ENCODE data around the gene TNFAIP2. TPM values are rescaled to one million over a fixed set of nuclear protein-coding genes. Genes with fewer than 3 reads are reported as not detected.

TNFAIP2 gene
- total and polyA plus RNA-seq, 2 experiments from 2014 or later: 9.9 to 14.1 TPM

GRCh38 chr14:103124501-103125001 is 1.3 kb downstream of the TNFAIP2 start (continued):
- TF ChIP-seq ZNF114 (CRISPR knock-in tag; IDR thresholded peaks at IDR 0.05): no peak

GRCh38 chr14:103125098-103126070 is 2.1 kb downstream of the TNFAIP2 start:
- Histone ChIP-seq H3K4me1 (ENCODE audit: insufficient read depth) (peaks cover 15% of the 10 kb centered on the region; the same call in 1 of the 2 replicates), H3K79me2 (replicated peaks; ENCODE audit: insufficient read depth) (no peaks in the 10 kb centered on the region), H3K27me3 (ENCODE audit: insufficient read depth) (peaks cover 69% of the 10 kb centered on the region), H2AFZ (no peak overlapping the region), H3K36me3 (ENCODE audit: insufficient read depth) (no peaks in the 10 kb centered on the region), H4K20me1 (replicated peaks; ENCODE audit: insufficient read depth) (peaks cover 9% of the 10 kb centered on the region), H3K4me2 (no peak overlapping the region), H3K27ac (ENCODE audit: low read depth) (no peak overlapping the region), H3K9me2 (ENCODE audit: insufficient read depth) (no peaks in the 10 kb centered on the region), H3K4me3 (no peak overlapping the region), H3F3A (replicated peaks; ENCODE audit: low read depth) (peaks cover 5% of the 10 kb centered on the region; the same call in 1 of the 2 replicates)
- Mint-ChIP-seq H3K27me3 (ENCODE audit: insufficient read depth, low read depth, poor library complexity) (peaks cover 50% of the 10 kb centered on the region), H3K4me1 (peaks cover 16% of the 10 kb centered on the region), H3K4me3 (no peak overlapping the region), H3K27ac (no peak overlapping the region), H3K36me3 (ENCODE audit: low read depth) (peaks cover 2% of the 10 kb centered on the region; the same call in 1 of the 3 replicates), H3K9me3 (no peaks in the 10 kb centered on the region; the same call in 2 of the 3 replicates)
- ATAC-seq (no peak), DNase-seq (ENCODE audit: low spot score) (no peak)
- no peak for TF ChIP-seq REST (IDR thresholded peaks at IDR 0.05; ENCODE audit: unreplicated experiment)
- TF ChIP-seq ZNF462 (CRISPR knock-in tag; IDR thresholded peaks at IDR 0.05): no peak
- TF ChIP-seq CREB1 (CRISPR knock-in tag; IDR thresholded peaks at IDR 0.05; ENCODE audit: low read depth): no peak
- TF ChIP-seq CTCF (conservative IDR thresholded peaks at IDR 0.05; ENCODE audit: low read depth in 2 of 2): no peak
- no peak for TF ChIP-seq JUNB (IDR thresholded peaks at IDR 0.05; ENCODE audit: unreplicated experiment)
- no peak for TF ChIP-seq NANOG (IDR thresholded peaks at IDR 0.05; ENCODE audit: borderline replicate concordance)
- TF ChIP-seq ZNF114 (CRISPR knock-in tag; IDR thresholded peaks at IDR 0.05): no peak
- no peak for TF ChIP-seq EZH2 (IDR thresholded peaks at IDR 0.05; ENCODE audit: low read depth, unreplicated experiment)
- TF ChIP-seq STAT1 (IDR thresholded peaks at IDR 0.05; ENCODE audit: unreplicated experiment): no peak
- no peak for TF ChIP-seq EZH2phosphoT487 (IDR thresholded peaks at IDR 0.05; ENCODE audit: unreplicated experiment)

Measured in GM23338 (cell line).